ENCODE data around the gene IGFBP7. TPM values are rescaled to one million over a fixed set of nuclear protein-coding genes. Genes with fewer than 3 reads are reported as not detected.
"Not testable (repeated sequence)": the region's sequence is repeated elsewhere in the genome, so short reads cannot be mapped to it uniquely, and the experiment has no call there.

Gene IGFBP7
- polyA plus RNA-seq, 6 donors from 2014 or later, result 0.24 to 1.1 (median 0.86) TPM; not detected in 3

DNA sequence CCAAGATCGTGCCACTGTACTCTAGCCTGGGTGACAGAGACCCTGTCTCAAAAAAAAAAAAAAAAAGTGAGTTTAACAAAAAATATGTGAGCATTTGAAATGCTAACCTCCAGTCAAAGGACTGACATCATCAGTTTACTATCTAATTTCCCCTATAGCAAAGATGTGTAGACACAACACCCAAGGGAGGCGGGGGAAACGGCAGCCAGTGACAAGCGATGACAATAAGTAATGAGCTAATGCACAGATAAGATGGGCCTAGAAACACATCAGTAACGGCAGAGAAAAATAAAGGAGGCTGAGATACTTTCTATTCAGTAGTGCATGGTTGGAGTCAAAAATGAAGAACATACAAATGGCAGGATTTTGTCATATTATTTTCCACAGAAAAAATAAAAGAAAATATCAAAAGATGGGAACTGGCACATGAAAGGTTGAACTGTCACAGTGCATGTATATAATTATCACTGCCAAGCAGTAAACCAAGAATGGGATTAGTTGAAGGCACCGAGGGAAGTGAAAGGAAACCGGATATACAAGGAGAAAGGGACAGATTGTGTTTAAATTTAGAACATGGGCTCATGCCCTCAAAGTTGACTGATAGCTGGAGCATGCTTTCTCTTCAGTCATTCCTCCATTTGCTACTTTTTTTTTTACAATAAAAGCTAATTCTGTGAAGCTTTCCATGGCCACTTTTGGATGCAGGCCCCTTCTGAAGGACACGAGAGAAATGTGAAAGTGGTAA, 41.8 kb downstream of the IGFBP7 start:
- ATAC-seq (ENCODE audit: low read depth in 2 of 2), result no peak
- H3K4me3 Mint-ChIP-seq, result no peak overlapping the region
- H3K4me1 Mint-ChIP-seq, result no peaks in the 10 kb centered on the region
- H3K9me3 Mint-ChIP-seq, result no peaks in the 10 kb centered on the region
- no peaks in the 10 kb centered on the region for H3K27me3 Mint-ChIP-seq
- H3K27ac Mint-ChIP-seq, result no peak overlapping the region
- DNase-seq, result no peak
- no peaks in the 10 kb centered on the region for H3K36me3 Mint-ChIP-seq

DNA sequence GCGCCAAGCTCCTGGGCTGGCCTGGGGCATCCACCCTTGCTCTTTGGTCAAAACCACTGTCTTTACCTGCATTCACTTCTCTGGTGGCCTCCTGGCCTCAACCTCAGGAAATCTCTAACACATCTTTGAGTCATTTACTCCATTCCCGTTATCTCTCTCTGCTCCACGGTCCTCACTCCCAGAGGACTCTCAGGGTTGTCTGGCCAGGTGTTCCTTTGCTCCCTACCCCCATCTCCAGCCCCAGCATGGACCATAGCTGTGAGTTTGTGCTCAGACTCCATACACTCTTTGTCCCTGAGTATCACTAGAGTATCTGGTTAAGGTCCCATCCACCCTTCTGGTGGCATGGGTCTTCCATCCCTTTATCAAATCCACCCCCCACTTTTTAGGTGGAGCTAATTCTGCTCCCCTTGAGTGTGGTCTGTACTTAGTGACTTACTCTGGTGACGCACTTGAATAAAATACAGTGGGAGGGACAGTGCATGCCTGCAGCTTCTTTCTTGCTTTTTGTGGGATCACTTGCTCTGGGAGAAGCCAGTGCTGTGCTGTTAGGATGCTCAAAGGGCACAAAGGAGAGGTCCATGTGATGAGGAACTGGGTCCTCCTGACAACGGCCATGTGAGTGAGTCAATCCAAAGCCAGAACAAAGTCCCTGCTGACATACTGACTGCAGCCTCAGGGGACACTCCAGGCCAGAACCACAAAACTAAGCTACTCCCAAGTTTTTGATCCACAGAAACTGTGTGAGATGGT, 44.3 kb downstream of the IGFBP7 start:
- Mint-ChIP-seq H3K9me3 (no peaks in the 10 kb centered on the region), H3K4me1 (no peaks in the 10 kb centered on the region), H3K4me3 (no peak overlapping the region), H3K27ac (no peak overlapping the region), H3K36me3 (no peaks in the 10 kb centered on the region), H3K27me3 (no peaks in the 10 kb centered on the region)
- ATAC-seq (ENCODE audit: low read depth in 2 of 2) (no peak), DNase-seq (no peak)

DNA sequence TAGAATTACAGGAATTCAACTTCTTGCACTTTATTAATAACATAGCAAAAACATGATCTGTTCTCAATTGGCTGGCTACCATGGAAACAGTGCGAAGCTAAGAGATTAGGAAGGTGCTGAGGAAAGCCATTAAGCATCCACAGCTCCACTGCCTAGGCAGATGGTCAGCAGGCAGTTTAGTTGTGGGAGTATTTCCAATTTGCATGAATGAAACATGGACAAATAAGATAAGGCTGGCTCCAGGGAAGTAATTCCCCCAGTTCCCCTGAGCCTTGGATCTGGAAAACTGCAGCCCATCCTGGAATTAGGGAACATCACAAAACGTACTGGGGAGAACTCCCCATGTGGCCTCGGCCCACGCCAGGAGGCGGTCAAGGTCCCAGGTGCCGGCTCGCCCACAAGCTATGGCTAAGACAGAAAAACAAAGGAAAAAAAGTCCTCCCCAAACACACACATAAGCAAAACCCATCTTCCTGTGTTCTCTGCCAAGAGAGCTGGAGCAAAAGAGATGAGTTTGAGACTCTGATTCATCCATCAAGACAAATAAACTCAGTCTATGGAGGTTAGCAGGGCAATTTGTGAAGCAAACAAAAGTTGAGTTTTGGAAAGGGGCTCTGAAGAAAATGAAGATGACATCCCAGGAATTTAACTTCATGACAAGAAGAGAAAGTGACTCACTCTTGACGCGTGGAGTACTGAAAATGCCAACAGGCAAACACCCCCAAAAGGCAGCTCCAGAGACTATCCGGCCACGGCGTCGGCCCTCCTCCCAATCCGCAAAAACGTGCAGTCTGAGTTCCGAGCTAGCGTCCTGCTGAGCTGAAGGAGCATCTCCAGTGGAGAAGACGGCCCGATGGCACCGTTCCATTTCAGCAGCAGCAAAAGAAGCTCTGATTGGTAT, 45.1 kb downstream of the IGFBP7 start:
- Mint-ChIP-seq H3K27me3 (no peaks in the 10 kb centered on the region), H3K4me3 (no peak overlapping the region), H3K27ac (no peak overlapping the region), H3K36me3 (no peaks in the 10 kb centered on the region), H3K4me1 (no peaks in the 10 kb centered on the region), H3K9me3 (no peaks in the 10 kb centered on the region)
- no peak for DNase-seq
- no peak for ATAC-seq (ENCODE audit: low read depth in 2 of 2)

DNA sequence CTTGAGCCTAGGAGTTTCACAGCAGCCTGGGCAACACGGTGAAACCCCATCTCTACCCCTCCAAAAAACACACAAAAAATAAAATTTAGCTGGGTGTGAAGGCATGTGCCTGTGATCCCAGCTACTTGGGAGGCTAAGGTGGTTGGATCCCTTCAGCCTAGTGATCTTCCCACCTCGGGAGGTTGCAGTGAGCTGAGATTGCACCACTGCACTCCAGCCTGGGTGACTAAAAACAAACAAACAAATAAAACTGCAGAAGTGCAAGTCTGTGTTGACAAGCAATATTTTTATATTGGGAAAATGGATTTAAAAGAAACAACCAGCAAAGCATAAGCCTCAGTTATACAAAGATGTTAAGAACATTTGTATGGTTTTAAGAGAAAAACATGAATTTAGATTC, 46.1 kb downstream of the IGFBP7 start:
- Mint-ChIP-seq H3K4me3 (peak overlapping the region in 1 of 8 donors; percentile 55), H3K27ac (no peak overlapping the region), H3K4me1 (no peaks in the 10 kb centered on the region), H3K36me3 (no peaks in the 10 kb centered on the region), H3K27me3 (no peaks in the 10 kb centered on the region), H3K9me3 (no peaks in the 10 kb centered on the region)
- ATAC-seq (ENCODE audit: low read depth in 2 of 2) (no peak), DNase-seq (no peak)

DNA sequence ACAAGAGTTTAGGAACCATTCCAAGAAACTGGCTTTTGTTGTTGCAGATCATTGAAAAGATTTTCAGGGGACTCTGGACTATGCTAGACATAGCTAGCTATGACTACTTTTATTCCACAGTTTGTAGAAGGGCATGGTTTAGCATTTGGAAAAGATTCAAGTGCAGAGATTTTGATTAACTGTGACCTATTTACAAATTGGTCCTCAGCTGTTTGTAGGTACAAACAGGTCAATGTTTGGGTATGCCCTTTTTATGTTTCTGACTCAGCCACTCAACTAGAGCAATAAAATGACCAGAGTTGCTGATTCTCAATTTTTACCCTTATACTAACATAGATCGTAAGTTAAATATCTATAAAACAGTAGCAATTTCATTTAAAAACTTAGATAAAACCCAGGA, 46.7 kb downstream of the IGFBP7 start:
- H3K27ac Mint-ChIP-seq, result no peak overlapping the region
- no peak for DNase-seq
- ATAC-seq (ENCODE audit: low read depth in 2 of 2), result no peak
- H3K4me3 Mint-ChIP-seq, result no peak overlapping the region
- H3K4me1 Mint-ChIP-seq, result no peaks in the 10 kb centered on the region
- H3K27me3 Mint-ChIP-seq, result no peaks in the 10 kb centered on the region
- no peaks in the 10 kb centered on the region for H3K9me3 Mint-ChIP-seq
- H3K36me3 Mint-ChIP-seq, result no peaks in the 10 kb centered on the region

DNA sequence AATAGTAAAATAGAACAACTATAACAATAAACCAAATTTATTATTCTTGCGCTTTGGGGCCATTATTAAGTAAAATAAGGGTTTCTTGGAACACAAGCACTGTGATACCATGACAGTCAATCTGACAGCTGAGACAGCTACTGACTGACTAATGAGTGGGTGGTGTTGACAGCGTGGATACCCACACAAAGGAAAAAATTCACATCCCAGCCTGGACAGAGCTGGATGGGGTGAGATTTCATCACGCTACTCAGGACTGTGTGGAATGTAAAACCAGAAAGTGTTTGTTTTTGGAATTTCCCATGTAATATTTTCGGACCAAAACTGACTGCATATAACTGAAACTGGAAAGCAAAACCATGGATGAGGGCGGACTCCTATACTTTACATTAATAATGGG, 48.8 kb downstream of the IGFBP7 start:
- H3K36me3 Mint-ChIP-seq, result no peaks in the 10 kb centered on the region
- H3K27ac Mint-ChIP-seq, result no peak overlapping the region
- H3K9me3 Mint-ChIP-seq, result no peaks in the 10 kb centered on the region

DNA sequence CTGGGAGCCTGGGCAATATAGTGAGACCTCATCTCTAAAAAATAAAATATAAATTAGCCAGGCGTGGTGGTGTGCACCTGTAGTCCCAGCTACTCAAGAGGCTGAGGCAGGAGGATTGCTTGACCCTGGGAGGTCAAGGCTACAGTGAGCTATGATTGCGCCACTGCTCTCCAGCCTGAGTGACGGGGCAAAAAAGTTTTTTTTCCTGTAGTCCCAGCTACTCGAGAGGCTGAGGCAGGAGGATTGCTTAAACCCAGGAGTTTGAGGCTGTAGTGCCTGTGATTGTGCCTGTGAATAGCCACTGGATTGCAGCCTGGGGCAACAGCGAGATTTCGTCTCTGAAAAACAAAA, 49.5 kb downstream of the IGFBP7 start:
- not testable (repeated sequence) for H3K9me3 Mint-ChIP-seq; H3K4me1 Mint-ChIP-seq; H3K27me3 Mint-ChIP-seq; H3K27ac Mint-ChIP-seq; ATAC-seq (ENCODE audit: low read depth in 2 of 2); H3K4me3 Mint-ChIP-seq; DNase-seq; H3K36me3 Mint-ChIP-seq

More for the DNA sequence above, 48.8 kb downstream of the IGFBP7 start:
- Mint-ChIP-seq H3K4me1 (no peaks in the 10 kb centered on the region), H3K27me3 (no peaks in the 10 kb centered on the region), H3K4me3 (no peak overlapping the region)
- DNase-seq, result no peak
- no peak for ATAC-seq (ENCODE audit: low read depth in 2 of 2)

DNA sequence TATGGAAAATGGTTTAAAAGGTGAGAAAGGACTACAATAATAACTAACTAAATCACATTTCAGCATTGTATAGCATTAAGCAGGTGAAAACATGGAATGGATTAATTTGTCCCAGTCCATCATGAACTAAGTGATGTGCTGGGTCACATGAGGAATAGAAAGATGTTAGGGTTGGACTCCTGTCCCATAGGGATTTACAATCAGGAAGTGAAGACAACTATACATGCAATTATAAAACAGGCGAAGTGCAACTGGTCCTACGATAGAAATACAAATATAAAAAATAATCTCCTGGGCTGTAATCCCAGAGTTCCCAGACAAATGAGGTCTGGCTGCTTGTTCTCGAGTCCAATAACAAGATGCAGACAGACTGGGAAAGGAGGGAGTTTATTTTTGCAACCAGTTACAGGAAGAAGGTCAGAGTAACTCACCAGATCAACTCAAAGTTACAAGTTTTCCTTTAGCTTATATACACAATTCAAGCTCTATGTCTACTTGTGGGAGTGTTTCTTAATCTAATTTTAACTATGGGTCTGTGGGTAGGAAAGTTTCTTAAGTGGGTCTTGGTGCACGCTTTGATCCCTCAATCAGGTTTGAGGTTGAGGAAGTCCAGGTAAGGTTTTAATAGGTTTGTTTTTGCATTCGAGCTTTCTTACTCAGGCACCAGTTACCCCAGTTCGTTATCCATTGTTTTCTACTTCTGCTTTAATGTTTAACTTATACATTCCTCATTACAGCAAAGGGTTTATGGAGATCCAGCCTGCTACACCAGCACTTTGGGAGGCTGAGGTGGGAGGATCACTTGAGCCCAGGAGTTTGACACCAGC, 50.1 kb downstream of the IGFBP7 start:
- Mint-ChIP-seq H3K4me3 (no peak overlapping the region), H3K27ac (no peak overlapping the region), H3K4me1 (no peaks in the 10 kb centered on the region), H3K9me3 (no peaks in the 10 kb centered on the region), H3K36me3 (no peaks in the 10 kb centered on the region), H3K27me3 (no peaks in the 10 kb centered on the region)
- ATAC-seq (ENCODE audit: low read depth in 2 of 2) (no peak), DNase-seq (no peak)

DNA sequence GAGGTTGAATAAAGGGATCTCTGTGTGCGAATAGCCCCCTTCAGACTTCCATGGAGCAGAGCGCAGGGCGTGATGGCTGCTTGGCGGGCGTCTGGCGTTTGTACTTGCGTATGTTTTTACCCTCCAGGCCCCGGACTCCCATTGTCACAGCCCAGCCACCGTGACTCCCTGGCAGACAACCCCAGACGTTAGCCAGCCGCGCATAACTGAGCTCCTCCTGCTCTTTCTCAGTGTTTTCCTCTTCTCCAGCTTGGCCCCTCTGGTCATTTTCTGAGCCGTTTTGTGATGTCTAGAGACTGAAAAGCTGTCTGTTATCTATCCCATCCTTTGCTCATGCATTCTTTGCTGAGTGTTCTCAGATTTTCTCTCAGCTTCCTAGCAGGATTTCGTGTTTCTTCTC, 54.3 kb downstream of the IGFBP7 start:
- peak overlapping the region in 1 of 6 donors; percentile 17 for H3K27ac Mint-ChIP-seq
- H3K9me3 Mint-ChIP-seq, result peaks cover 0 to 3% (median 0%) of the 10 kb centered on the region in 7 donors
- H3K27me3 Mint-ChIP-seq, result no peaks in the 10 kb centered on the region

DNA sequence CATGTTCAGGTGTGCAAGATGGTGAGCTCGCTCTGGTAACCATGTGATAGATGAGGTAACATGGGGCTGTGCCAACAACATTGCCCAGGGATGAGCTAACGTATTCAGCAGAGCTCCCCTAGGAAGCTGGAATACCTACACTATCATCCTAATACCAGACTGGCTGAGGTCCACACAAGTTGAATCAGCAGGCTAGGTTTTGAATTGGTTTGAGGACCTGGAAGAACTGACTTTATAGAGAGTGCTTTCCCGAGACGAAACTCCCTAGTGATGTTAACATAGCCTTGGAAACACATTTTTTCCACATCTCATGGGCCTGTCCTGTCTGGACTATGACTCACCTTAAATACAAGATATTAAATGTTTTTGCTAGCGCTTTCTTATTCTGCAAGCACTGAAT, 56.7 kb downstream of the IGFBP7 start:
- H3K27me3 Mint-ChIP-seq, result no peaks in the 10 kb centered on the region
- peaks cover 0 to 5% (median 0%) of the 10 kb centered on the region in 7 donors for H3K9me3 Mint-ChIP-seq
- no peak for DNase-seq
- no peak overlapping the region for H3K4me3 Mint-ChIP-seq
- H3K4me1 Mint-ChIP-seq, result peaks cover 0 to 4% (median 0%) of the 10 kb centered on the region in 3 donors
- H3K27ac Mint-ChIP-seq, result peak overlapping the region in 1 of 6 donors; percentile 26
- ATAC-seq (ENCODE audit: low read depth in 2 of 2), result no peak
- H3K36me3 Mint-ChIP-seq, result no peaks in the 10 kb centered on the region

More for the DNA sequence above, 54.3 kb downstream of the IGFBP7 start:
- no peaks in the 10 kb centered on the region for H3K36me3 Mint-ChIP-seq
- ATAC-seq (ENCODE audit: low read depth in 2 of 2), result no peak
- H3K4me3 Mint-ChIP-seq, result no peak overlapping the region
- no peak for DNase-seq
- H3K4me1 Mint-ChIP-seq, result peaks cover 0 to 3% (median 0%) of the 10 kb centered on the region in 3 donors

DNA sequence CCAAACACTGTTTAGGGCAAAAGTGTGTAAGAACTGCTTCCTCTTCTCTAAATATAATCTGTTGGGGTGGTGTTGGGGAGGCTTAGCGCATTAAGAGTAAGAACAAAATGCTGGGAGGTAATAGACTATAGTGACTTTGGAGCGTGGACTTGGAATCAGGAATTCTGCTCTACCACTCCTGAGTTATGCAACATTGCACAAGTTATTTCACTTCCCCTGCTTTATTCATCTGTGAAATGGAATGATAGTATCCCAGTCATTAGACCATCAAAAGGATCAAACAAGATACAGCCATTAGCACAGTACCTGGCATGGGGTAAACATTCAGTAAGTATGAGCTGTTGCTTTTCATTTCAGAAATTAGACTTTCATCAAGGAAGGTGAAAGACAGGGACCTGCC, 58.7 kb downstream of the IGFBP7 start:
- DNase-seq, result no peak
- H3K4me1 Mint-ChIP-seq, result peaks cover 0 to 4% (median 0%) of the 10 kb centered on the region in 3 donors
- peaks cover 0 to 11% (median 5%) of the 10 kb centered on the region in 7 donors for H3K9me3 Mint-ChIP-seq
- H3K27me3 Mint-ChIP-seq, result no peaks in the 10 kb centered on the region
- no peak for ATAC-seq (ENCODE audit: low read depth in 2 of 2)
- peaks cover 5 to 6% of the 10 kb centered on the region in 2 donors for H3K36me3 Mint-ChIP-seq
- no peak overlapping the region for H3K4me3 Mint-ChIP-seq
- no peak overlapping the region for H3K27ac Mint-ChIP-seq

DNA sequence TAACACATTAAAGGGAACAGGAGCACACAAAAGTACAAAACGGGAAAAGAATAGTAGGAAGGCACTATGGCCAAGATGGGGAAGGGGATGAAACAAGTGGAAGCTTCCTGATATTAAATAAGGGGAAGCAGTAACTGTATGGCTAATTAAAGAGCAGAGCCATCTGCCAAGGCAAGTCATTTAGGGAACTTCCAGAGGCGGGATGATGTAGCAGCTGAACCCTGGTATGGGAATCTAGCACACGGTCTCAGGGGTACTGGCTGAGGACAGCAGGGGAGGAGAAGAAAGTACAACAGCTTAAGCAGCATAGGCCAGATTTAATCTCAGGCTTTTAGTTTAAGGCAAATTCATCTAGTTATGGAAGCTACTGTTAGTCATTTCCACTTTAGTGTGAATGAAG, 59.1 kb downstream of the IGFBP7 start:
- H3K36me3 Mint-ChIP-seq, result peaks cover 5 to 6% of the 10 kb centered on the region in 2 donors
- peaks cover 0 to 11% (median 5%) of the 10 kb centered on the region in 7 donors for H3K9me3 Mint-ChIP-seq
- no peak for DNase-seq
- no peaks in the 10 kb centered on the region for H3K27me3 Mint-ChIP-seq
- peaks cover 0 to 4% (median 0%) of the 10 kb centered on the region in 3 donors for H3K4me1 Mint-ChIP-seq
- no peak for ATAC-seq (ENCODE audit: low read depth in 2 of 2)
- no peak overlapping the region for H3K4me3 Mint-ChIP-seq
- H3K27ac Mint-ChIP-seq, result no peak overlapping the region
